LNCaP clone FGC (cell line): Measurements from ENCODE around the gene CYB561D1.

Experiments
- DNase-seq: peaks from one replicate; pipeline ENCODE4 v3.0.0-alpha.2; 2011; ENCODE audit warnings: low read depth
- H3K4me3 ChIP-seq: 2 replicates; pipeline ENCODE4 v1.5.1; 2011; ENCODE audit warnings: mild to moderate bottlenecking, low read depth, low read length, control low read depth
- CTCF ChIP-seq: IDR thresholded peaks from 2 replicates; pipeline ENCODE4 v1.5.1; 2012; ENCODE audit warnings: mild to moderate bottlenecking; ENCODE audit not compliant: control insufficient read depth, insufficient read depth; ENCODE audit errors: extremely low read depth

CYB561D1 gene

GRCh38 chr1:109500941-109501381 lies 7.1 kb downstream of the CYB561D1 start:
- DNase-seq = no peak
- H3K4me3 ChIP-seq = no peak overlapping the region

GRCh38 chr1:109501644-109502363 lies 7.9 kb downstream of the CYB561D1 start:
- DNase-seq = no peak
- no peak for TF ChIP-seq CTCF
- H3K4me3 ChIP-seq = no peak overlapping the region

More at GRCh38 chr1:109500941-109501381, 7.1 kb downstream of the CYB561D1 start:
- TF ChIP-seq CTCF = no peak

- TF ChIP-seq CTCF = no peak
- no peak for DNase-seq
- no peak overlapping the region for H3K4me3 ChIP-seq
Measured at GRCh38 chr1:109502364-109502851, 8.5 kb downstream of the CYB561D1 start.

- no peak for TF ChIP-seq CTCF
- no peak for DNase-seq
- H3K4me3 ChIP-seq = no peak overlapping the region
Measured at GRCh38 chr1:109503935-109504334, 10.0 kb downstream of the CYB561D1 start.

GRCh38 chr1:109504974-109505373 lies 11.1 kb downstream of the CYB561D1 start:
- DNase-seq = no peak
- TF ChIP-seq CTCF = no peak
- no peak overlapping the region for H3K4me3 ChIP-seq

- no peak for DNase-seq
- no peak for TF ChIP-seq CTCF
- H3K4me3 ChIP-seq = no peak overlapping the region
Measured at GRCh38 chr1:109508001-109508872, 14.3 kb downstream of the CYB561D1 start.
